GM23248 (cell line): ENCODE results near the gene ALDOA. TPM values are rescaled to one million over a fixed set of nuclear protein-coding genes. Genes with fewer than 3 reads are reported as not detected.

Source experiments
- DNase-seq: peaks from one replicate; pipeline ENCODE4 v3.0.0-alpha.2; 2015
- H2AFZ ChIP-seq: fragments of 200-600 bp; sonication (generic); 2 replicates; pipeline ENCODE4 v1.6.1; 2016; ENCODE audit warnings: antibody characterized with exemption
- H3F3A ChIP-seq: fragments of 200-600 bp; sonication (generic); 2 replicates; pipeline ENCODE4 v1.6.1; 2016; ENCODE audit warnings: mild to moderate bottlenecking, antibody characterized with exemption, mixed run types; ENCODE audit not compliant: insufficient read depth
- H3K27ac ChIP-seq: fragments of 200-600 bp; sonication (generic); 2 replicates; pipeline ENCODE4 v1.5.1; 2016; ENCODE audit warnings: mild to moderate bottlenecking
- H3K27me3 ChIP-seq: fragments of 200-600 bp; sonication (generic); replicated peaks from 2 replicates; pipeline ENCODE4 v1.6.1; 2016; ENCODE audit warnings: mild to moderate bottlenecking; ENCODE audit not compliant: insufficient read depth
- H3K36me3 ChIP-seq: fragments of 200-600 bp; sonication (generic); 2 replicates; pipeline ENCODE4 v1.6.1; 2016; ENCODE audit warnings: low read depth, mild to moderate bottlenecking
- H3K4me1 ChIP-seq: fragments of 200-600 bp; sonication (generic); 2 replicates; pipeline ENCODE4 v1.6.1; 2016; ENCODE audit warnings: mild to moderate bottlenecking; ENCODE audit not compliant: insufficient read depth
- H3K4me2 ChIP-seq: fragments of 200-600 bp; sonication (generic); one replicate; pipeline ENCODE4 v1.6.1; 2016; ENCODE audit warnings: mild to moderate bottlenecking; ENCODE audit not compliant: unreplicated experiment
- H3K4me3 ChIP-seq: fragments of 200-600 bp; sonication (generic); 2 replicates; pipeline ENCODE4 v1.5.1; 2016; ENCODE audit warnings: mild to moderate bottlenecking
- H3K79me2 ChIP-seq: fragments of 200-600 bp; sonication (generic); 2 replicates; pipeline ENCODE4 v1.6.1; 2016; ENCODE audit warnings: mild to moderate bottlenecking; ENCODE audit not compliant: insufficient read depth
- H3K9ac ChIP-seq: fragments of 200-600 bp; sonication (generic); 2 replicates; pipeline ENCODE4 v1.6.1; 2016; ENCODE audit warnings: mild to moderate bottlenecking
- H3K9me2 ChIP-seq: fragments of 200-600 bp; sonication (generic); 2 replicates; pipeline ENCODE4 v1.6.1; 2016; ENCODE audit warnings: mixed run types, mild to moderate bottlenecking, moderate library complexity; ENCODE audit not compliant: insufficient read depth
- H3K9me3 ChIP-seq: fragments of 200-600 bp; sonication (generic); one replicate; pipeline ENCODE4 v1.6.1; 2017; ENCODE audit warnings: low read depth
- H4K20me1 ChIP-seq: fragments of 200-600 bp; sonication (generic); 2 replicates; pipeline ENCODE4 v1.6.0; 2016; ENCODE audit not compliant: insufficient read depth
- EZH2 ChIP-seq: fragments of 200-600 bp; sonication (generic); IDR thresholded peaks from 2 replicates; pipeline ENCODE4 v1.6.1; 2018; ENCODE audit warnings: antibody characterized with exemption, mild to moderate bottlenecking; ENCODE audit not compliant: insufficient read depth, poor library complexity, severe bottlenecking
- EZH2phosphoT487 ChIP-seq: fragments of 200-600 bp; sonication (generic); IDR thresholded peaks from 2 replicates; pipeline ENCODE4 v1.6.1; 2018; ENCODE audit warnings: antibody characterized with exemption, moderate library complexity, mild to moderate bottlenecking, low read depth; ENCODE audit not compliant: insufficient read depth
- WGBS, 2 experiments: methylation state at CpG; one replicate each; pipeline ENCODE4 v1.1.6; 2015 to 2017; ENCODE audit warnings: low lambda C conversion rate in 2 of 2, low coverage in 1 of 2; ENCODE audit errors: missing lambda C conversion rate in 2 of 2; 5-methylcytosine and 5-hydroxymethylcytosine counted together
- in situ Hi-C: fragments of 300-500 bp; cut with MboI; formaldehyde crosslinking; loops from 2 replicates; pipeline ENCODE4 v1.15.0; 2020
- polyA plus RNA-seq: library from polyadenylated mRNA; unstranded; fragments of >200 nt; fragmentation: Nextera tagmentation; extraction: Ambion mirVana; gene quantifications from 2 replicates; pipeline ENCODE4 v1.2.1, GENCODE V29; 2016
- total RNA-seq: library from RNA; depleted of rRNA; stranded (reverse); fragments of >200 nt; shearing (Covaris generic); gene quantifications from 2 replicates; pipeline ENCODE4 v1.2.3, GENCODE V29; 2014

ALDOA gene
- total and polyA plus RNA-seq, 2 experiments from 2014 or later = 1,602 to 2,742 TPM

- in situ Hi-C loops = loop anchor here (10.0 kb wide), 1 partner anchor 204 kb away; the partner anchor contains the start of genes PAGR1 and PRRT2
- no peak overlapping the region for H3K4me3 ChIP-seq
- no peaks in the 10 kb centered on the region for H4K20me1 ChIP-seq
- H3K4me2 ChIP-seq = no peak overlapping the region
- H3K9ac ChIP-seq = no peak overlapping the region
- no peaks in the 10 kb centered on the region for H3K27me3 ChIP-seq
- 67 to 78% methylated on average over 4 of the region's 4 CpGs for WGBS, 2 experiments
- no peaks in the 10 kb centered on the region for H3K79me2 ChIP-seq
- DNase-seq = no peak
- no peaks in the 10 kb centered on the region for H3K9me2 ChIP-seq
- H3K27ac ChIP-seq = no peak overlapping the region
- H3K36me3 ChIP-seq = no peaks in the 10 kb centered on the region
- no peaks in the 10 kb centered on the region for H3K9me3 ChIP-seq
- H3F3A ChIP-seq = no peaks in the 10 kb centered on the region
- H2AFZ ChIP-seq = no peak overlapping the region
- TF ChIP-seq EZH2phosphoT487 = no peak
- no peak for TF ChIP-seq EZH2
- no peaks in the 10 kb centered on the region for H3K4me1 ChIP-seq
These were observed 46.8 kb upstream of the ALDOA start for GRCh38 chr16:30018731-30019158.

- Histone ChIP-seq H3K79me2 (no peaks in the 10 kb centered on the region), H3F3A (no peaks in the 10 kb centered on the region), H3K9me3 (no peaks in the 10 kb centered on the region), H2AFZ (no peak within 1 kb of the TSS), H3K27ac (no peak within 1 kb of the TSS), H3K9me2 (no peaks in the 10 kb centered on the region), H4K20me1 (no peaks in the 10 kb centered on the region), H3K4me3 (no peak within 1 kb of the TSS), H3K4me2 (no peak within 1 kb of the TSS), H3K36me3 (no peaks in the 10 kb centered on the region), H3K4me1 (no peaks in the 10 kb centered on the region), H3K27me3 (peaks cover 8% of the 10 kb centered on the region; the same call in 1 of the 2 replicates), H3K9ac (no peak within 1 kb of the TSS)
- TF ChIP-seq EZH2 (no peak), EZH2phosphoT487 (no peak)
- in situ Hi-C loops = loop anchor here (10.0 kb wide), 2 partner anchors 48 to 318 kb away; partner anchors contain the start of gene TAOK2
- 60 to 64% methylated on average over 6 of the region's 6 CpGs for WGBS, 2 experiments
- no peak for DNase-seq
These were observed 42.7 kb upstream of the ALDOA start, which contains the start of gene C16orf92 for GRCh38 chr16:30022887-30023286. TSS of gene C16orf92 (plus strand) at chr16:30023198. CDS start at chr16:30023341, 143 bp downstream.

- no peak overlapping the region for H3K4me3 ChIP-seq
- no peak overlapping the region for H2AFZ ChIP-seq
These were observed 42.0 kb upstream of the ALDOA start for GRCh38 chr16:30023586-30023985.

GRCh38 chr16:30024451-30024850, 41.1 kb upstream of the ALDOA start:
- H2AFZ ChIP-seq = no peak overlapping the region
- no peak overlapping the region for H3K27ac ChIP-seq
- H3K27me3 ChIP-seq = peaks cover 22% of the 10 kb centered on the region
- WGBS, 2 experiments = 70 to 72% methylated on average over 10 to 16 of the region's 16 CpGs
- no peak for TF ChIP-seq EZH2
- TF ChIP-seq EZH2phosphoT487 = no peak
- H4K20me1 ChIP-seq = no peaks in the 10 kb centered on the region
- in situ Hi-C loops = loop anchor here (10.0 kb wide), 2 partner anchors 50 to 320 kb away; partner anchors contain the start of gene TAOK2
- H3K79me2 ChIP-seq = no peaks in the 10 kb centered on the region
- no peaks in the 10 kb centered on the region for H3K9me3 ChIP-seq
- H3K9me2 ChIP-seq = no peaks in the 10 kb centered on the region
- no peak overlapping the region for H3K4me3 ChIP-seq
- no peaks in the 10 kb centered on the region for H3K4me1 ChIP-seq
- no peaks in the 10 kb centered on the region for H3F3A ChIP-seq
- H3K9ac ChIP-seq = no peak overlapping the region
- H3K36me3 ChIP-seq = no peaks in the 10 kb centered on the region
- no peak overlapping the region for H3K4me2 ChIP-seq
- DNase-seq = no peak

More at GRCh38 chr16:30023586-30023985, 42.0 kb upstream of the ALDOA start:
- TF ChIP-seq EZH2phosphoT487 (no peak), EZH2 (no peak)
- H3K27me3 ChIP-seq = peaks cover 14% of the 10 kb centered on the region
- in situ Hi-C loops = loop anchor here (10.0 kb wide), 2 partner anchors 49 to 319 kb away; partner anchors contain the start of gene TAOK2
- WGBS, 2 experiments = 62 to 64% methylated on average over 11 of the region's 11 CpGs
- no peaks in the 10 kb centered on the region for H4K20me1 ChIP-seq
- no peaks in the 10 kb centered on the region for H3K4me1 ChIP-seq
- H3K79me2 ChIP-seq = no peaks in the 10 kb centered on the region
- H3K9me3 ChIP-seq = no peaks in the 10 kb centered on the region
- H3F3A ChIP-seq = no peaks in the 10 kb centered on the region
- no peak overlapping the region for H3K27ac ChIP-seq
- DNase-seq = no peak
- H3K36me3 ChIP-seq = no peaks in the 10 kb centered on the region
- H3K4me2 ChIP-seq = no peak overlapping the region
- H3K9me2 ChIP-seq = no peaks in the 10 kb centered on the region
- H3K9ac ChIP-seq = no peak overlapping the region
